Brain microvascular endothelial cell (primary cell): ENCODE data around the gene ARHGAP5.

Experiments
- DNase-seq: peaks from one replicate; pipeline ENCODE4 v3.0.0-alpha.2; 2020
- H3K27ac ChIP-seq: fragments of 250-450 bp; sonication (Bioruptor Pico); 2 replicates; pipeline ENCODE4 v1.5.1; 2020; ENCODE audit warnings: mild to moderate bottlenecking, moderate library complexity
- H3K27me3 ChIP-seq: fragments of 250-450 bp; sonication (Bioruptor Pico); replicated peaks from 2 replicates; pipeline ENCODE4 v1.5.1; 2020; ENCODE audit warnings: mild to moderate bottlenecking
- H3K36me3 ChIP-seq: fragments of 250-450 bp; sonication (Bioruptor Pico); replicated peaks from 2 replicates; pipeline ENCODE4 v1.5.1; 2020; ENCODE audit warnings: mild to moderate bottlenecking
- H3K4me3 ChIP-seq: 2 replicates; pipeline ENCODE4 v1.5.1; 2011; ENCODE audit warnings: low read depth, mild to moderate bottlenecking, control low read depth, low read length, moderate library complexity
- in situ Hi-C: cut with HindIII; loops from 2 replicates; pipeline ENCODE4 v1.10.0; 2017; ENCODE audit warnings: low sequenced_read_pairs, low pct_ligation_motif_present
- TF ChIP-seq, protein P1 (sequence below): IDR thresholded peaks from 2 replicates; pipeline ENCODE4 v1.5.1; 2011; ENCODE audit warnings: low read depth, mild to moderate bottlenecking, moderate library complexity, low read length, control low read depth, inconsistent platforms; ENCODE audit errors: missing control alignments

Gene ARHGAP5

DNA sequence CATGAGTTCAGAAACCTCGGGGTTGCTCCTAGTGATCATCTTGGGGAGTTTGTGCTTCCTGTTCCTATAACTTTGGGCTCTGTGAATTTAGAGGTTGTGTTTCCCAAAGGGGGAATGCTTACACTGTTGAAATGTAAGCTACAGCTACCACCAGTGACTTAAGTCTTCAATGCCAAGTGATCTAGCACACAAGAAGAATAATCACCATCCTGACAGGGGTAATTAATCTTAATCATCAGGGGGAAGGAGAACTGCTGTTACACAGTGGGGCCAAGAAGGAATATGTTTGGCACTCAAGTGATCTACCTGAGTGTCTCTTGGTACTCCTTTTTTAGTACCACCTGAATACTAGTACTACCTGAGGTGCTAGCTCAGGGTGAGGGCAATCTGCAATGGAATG lies 89.8 kb downstream of the ARHGAP5 start:
- no peak for DNase-seq
- Histone ChIP-seq H3K4me3 (no peak overlapping the region), H3K36me3 (no peaks in the 10 kb centered on the region), H3K27ac (no peak overlapping the region), H3K27me3 (no peaks in the 10 kb centered on the region)
- in situ Hi-C loops: no loop called here
- TF ChIP-seq, protein P1, sequence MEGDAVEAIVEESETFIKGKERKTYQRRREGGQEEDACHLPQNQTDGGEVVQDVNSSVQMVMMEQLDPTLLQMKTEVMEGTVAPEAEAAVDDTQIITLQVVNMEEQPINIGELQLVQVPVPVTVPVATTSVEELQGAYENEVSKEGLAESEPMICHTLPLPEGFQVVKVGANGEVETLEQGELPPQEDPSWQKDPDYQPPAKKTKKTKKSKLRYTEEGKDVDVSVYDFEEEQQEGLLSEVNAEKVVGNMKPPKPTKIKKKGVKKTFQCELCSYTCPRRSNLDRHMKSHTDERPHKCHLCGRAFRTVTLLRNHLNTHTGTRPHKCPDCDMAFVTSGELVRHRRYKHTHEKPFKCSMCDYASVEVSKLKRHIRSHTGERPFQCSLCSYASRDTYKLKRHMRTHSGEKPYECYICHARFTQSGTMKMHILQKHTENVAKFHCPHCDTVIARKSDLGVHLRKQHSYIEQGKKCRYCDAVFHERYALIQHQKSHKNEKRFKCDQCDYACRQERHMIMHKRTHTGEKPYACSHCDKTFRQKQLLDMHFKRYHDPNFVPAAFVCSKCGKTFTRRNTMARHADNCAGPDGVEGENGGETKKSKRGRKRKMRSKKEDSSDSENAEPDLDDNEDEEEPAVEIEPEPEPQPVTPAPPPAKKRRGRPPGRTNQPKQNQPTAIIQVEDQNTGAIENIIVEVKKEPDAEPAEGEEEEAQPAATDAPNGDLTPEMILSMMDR: no peak

- TF ChIP-seq, protein P1: no peak
- Histone ChIP-seq H3K4me3 (no peak overlapping the region), H3K36me3 (no peaks in the 10 kb centered on the region), H3K27me3 (no peaks in the 10 kb centered on the region), H3K27ac (no peak overlapping the region)
- in situ Hi-C loops: no loop called here
- no peak for DNase-seq
These were observed 90.8 kb downstream of the ARHGAP5 start for GRCh38 chr14:32167907-32168306.

- H3K27ac ChIP-seq: no peak overlapping the region
- H3K36me3 ChIP-seq: no peaks in the 10 kb centered on the region
- no peaks in the 10 kb centered on the region for H3K27me3 ChIP-seq
- TF ChIP-seq, protein P1: no peak
- in situ Hi-C loops: no loop called here
- DNase-seq: no peak
- H3K4me3 ChIP-seq: no peak overlapping the region
These were observed 92.1 kb downstream of the ARHGAP5 start for GRCh38 chr14:32169191-32169590.

- Histone ChIP-seq H3K36me3 (no peaks in the 10 kb centered on the region), H3K27me3 (no peaks in the 10 kb centered on the region), H3K4me3 (no peak overlapping the region), H3K27ac (no peak overlapping the region)
- TF ChIP-seq, protein P1: no peak
- in situ Hi-C loops: no loop called here
- no peak for DNase-seq
These were observed 94.4 kb downstream of the ARHGAP5 start for GRCh38 chr14:32171469-32171868.

GRCh38 chr14:32183151-32184058 lies 106.3 kb downstream of the ARHGAP5 start:
- no peak for DNase-seq
- Histone ChIP-seq H3K4me3 (no peak overlapping the region), H3K27ac (no peak overlapping the region), H3K36me3 (no peaks in the 10 kb centered on the region), H3K27me3 (no peaks in the 10 kb centered on the region)
- TF ChIP-seq, protein P1: no peak
- in situ Hi-C loops: no loop called here
